Mesodermal cell (in vitro differentiated cells): Measurements from ENCODE around the gene INO80.
"Not testable (repeated sequence)": the region's sequence is repeated elsewhere in the genome, so short reads cannot be mapped to it uniquely, and the experiment has no call there.

Source experiments
- H3K27ac ChIP-seq: 2 replicates; pipeline ENCODE4 v1.7.0; 2013; ENCODE audit warnings: mild to moderate bottlenecking, low read depth, low read length, moderate library complexity; ENCODE audit not compliant: severe bottlenecking
- H3K36me3 ChIP-seq: 2 replicates; pipeline ENCODE4 v1.7.1; 2013; ENCODE audit warnings: mild to moderate bottlenecking, low read length, moderate library complexity; ENCODE audit not compliant: control insufficient read depth, insufficient read depth
- H3K4me1 ChIP-seq: one replicate; pipeline ENCODE4 v1.7.1; 2013; ENCODE audit warnings: mild to moderate bottlenecking, low read length; ENCODE audit not compliant: insufficient read depth, control insufficient read depth, poor library complexity, severe bottlenecking
- H3K4me3 ChIP-seq: 2 replicates; pipeline ENCODE4 v1.7.0; 2013; ENCODE audit warnings: low read length, control low read depth, mild to moderate bottlenecking; ENCODE audit not compliant: insufficient read depth, poor library complexity, severe bottlenecking; ENCODE audit errors: extremely low read depth
- H3K9me3 ChIP-seq: 2 replicates; pipeline ENCODE4 v1.7.1; 2013; ENCODE audit warnings: mild to moderate bottlenecking, low read length, moderate library complexity; ENCODE audit not compliant: control insufficient read depth
- WGBS, 2 experiments: methylation state at CpG; one replicate each; pipeline ENCODE4 v1.1.5; 2013; ENCODE audit warnings: missing lambda C conversion rate in 2 of 2; ENCODE audit not compliant: insufficient coverage in 2 of 2; 5-methylcytosine and 5-hydroxymethylcytosine counted together

The INO80 gene

GRCh38 chr15:41078879-41079278, 37.2 kb downstream of the INO80 start:
- H3K4me1 ChIP-seq, H3K4me3 ChIP-seq, H3K27ac ChIP-seq, H3K9me3 ChIP-seq: not testable (repeated sequence)
- 83 to 100% methylated on average over 1 of the region's 5 CpGs for WGBS, 2 experiments
- peaks cover 90% of the 10 kb centered on the region for H3K36me3 ChIP-seq

GRCh38 chr15:41078125-41078524, 38.0 kb downstream of the INO80 start:
- no peak overlapping the region for H3K4me3 ChIP-seq
- no peaks in the 10 kb centered on the region for H3K4me1 ChIP-seq
- no peak overlapping the region for H3K27ac ChIP-seq
- 100% methylated on average over 1 of the region's 7 CpGs; no CpG with 5 or more reads in 1 of the 2 experiments for WGBS, 2 experiments
- H3K9me3 ChIP-seq = no peaks in the 10 kb centered on the region
- peaks cover 90% of the 10 kb centered on the region for H3K36me3 ChIP-seq

GRCh38 chr15:41073028-41073427, 43.1 kb downstream of the INO80 start:
- Histone ChIP-seq H3K9me3 (no peaks in the 10 kb centered on the region), H3K27ac (no peak overlapping the region), H3K4me3 (no peak overlapping the region), H3K4me1 (no peaks in the 10 kb centered on the region), H3K36me3 (peaks cover 85% of the 10 kb centered on the region)
- 82% methylated on average over 2 of the region's 3 CpGs; no CpG with 5 or more reads in 1 of the 2 experiments for WGBS, 2 experiments

- Histone ChIP-seq H3K36me3 (peaks cover 87% of the 10 kb centered on the region), H3K4me1 (no peaks in the 10 kb centered on the region), H3K9me3 (no peaks in the 10 kb centered on the region), H3K4me3 (no peak overlapping the region), H3K27ac (no peak overlapping the region)
- WGBS, 2 experiments = no CpG with 5 or more reads among the region's 3 CpGs
Measured at GRCh38 chr15:41072013-41072412, 44.1 kb downstream of the INO80 start.

GRCh38 chr15:41066516-41066915, 49.6 kb downstream of the INO80 start:
- no peak overlapping the region for H3K4me3 ChIP-seq
- no peak overlapping the region for H3K27ac ChIP-seq
- peaks cover 9% of the 10 kb centered on the region for H3K9me3 ChIP-seq
- WGBS, 2 experiments = 95 to 100% methylated on average over 4 of the region's 7 CpGs
- no peaks in the 10 kb centered on the region for H3K4me1 ChIP-seq
- peaks cover 95% of the 10 kb centered on the region for H3K36me3 ChIP-seq

GRCh38 chr15:41061667-41062066, 54.4 kb downstream of the INO80 start:
- Histone ChIP-seq H3K36me3 (peaks cover 98% of the 10 kb centered on the region), H3K4me3 (no peak overlapping the region), H3K9me3 (peaks cover 9% of the 10 kb centered on the region), H3K4me1 (no peaks in the 10 kb centered on the region), H3K27ac (no peak overlapping the region)
- no CpG with 5 or more reads among the region's 2 CpGs for WGBS, 2 experiments

- Histone ChIP-seq H3K9me3 (peaks cover 9% of the 10 kb centered on the region), H3K4me1 (no peaks in the 10 kb centered on the region), H3K27ac (no peak overlapping the region), H3K36me3 (peaks cover 97% of the 10 kb centered on the region), H3K4me3 (no peak overlapping the region)
- WGBS, 2 experiments = 80 to 100% methylated on average over 2 to 3 of the region's 3 CpGs
Measured at GRCh38 chr15:41060505-41060904, 55.6 kb downstream of the INO80 start.

- H3K4me3 ChIP-seq = no peak overlapping the region
- H3K27ac ChIP-seq = no peak overlapping the region
- no peaks in the 10 kb centered on the region for H3K9me3 ChIP-seq
- no peaks in the 10 kb centered on the region for H3K4me1 ChIP-seq
- peaks cover 96% of the 10 kb centered on the region for H3K36me3 ChIP-seq
- WGBS, 2 experiments = 93 to 100% methylated on average over 1 of the region's 2 CpGs
Measured at GRCh38 chr15:41056810-41057209, 59.3 kb downstream of the INO80 start.

- H3K27ac ChIP-seq = no peak overlapping the region
- no peaks in the 10 kb centered on the region for H3K4me1 ChIP-seq
- H3K36me3 ChIP-seq = peaks cover 96% of the 10 kb centered on the region
- H3K4me3 ChIP-seq = no peak overlapping the region
- 94% methylated on average over 2 of the region's 2 CpGs for WGBS, 2 experiments
- no peaks in the 10 kb centered on the region for H3K9me3 ChIP-seq
Measured at GRCh38 chr15:41055706-41056105, 60.4 kb downstream of the INO80 start.

GRCh38 chr15:41051139-41051538, 64.9 kb downstream of the INO80 start:
- no peak overlapping the region for H3K27ac ChIP-seq
- no peaks in the 10 kb centered on the region for H3K9me3 ChIP-seq
- H3K36me3 ChIP-seq = peaks cover 96% of the 10 kb centered on the region
- H3K4me3 ChIP-seq = no peak overlapping the region
- 100% methylated on average over 1 to 2 of the region's 2 CpGs for WGBS, 2 experiments
- H3K4me1 ChIP-seq = no peaks in the 10 kb centered on the region

- 89 to 100% methylated on average over 1 of the region's 1 CpG for WGBS, 2 experiments
- no peaks in the 10 kb centered on the region for H3K4me1 ChIP-seq
- H3K27ac ChIP-seq = no peak overlapping the region
- peaks cover 94% of the 10 kb centered on the region for H3K36me3 ChIP-seq
- H3K9me3 ChIP-seq = no peaks in the 10 kb centered on the region
- H3K4me3 ChIP-seq = no peak overlapping the region
Measured at GRCh38 chr15:41048852-41049251, 67.2 kb downstream of the INO80 start.
